Trophoblast cell (in vitro differentiated cells and primary cell): ENCODE data around the gene DPEP2NB.
A peak's percentile ranks its signal among the peaks of the same experiment; 100 is the strongest.
"Not testable (repeated sequence)": the region's sequence is repeated elsewhere in the genome, so short reads cannot be mapped to it uniquely, and the experiment has no call there.

Source experiments
- DNase-seq, 2 donors: peaks; one replicate each; pipeline ENCODE4 v3.0.0-alpha.2; 2016
- H2AFZ ChIP-seq: 2 replicates; pipeline ENCODE4 v1.6.1; 2013; ENCODE audit warnings: low read length, moderate library complexity, mild to moderate bottlenecking; ENCODE audit not compliant: insufficient read depth, poor library complexity
- H2AK5ac ChIP-seq: 2 replicates; pipeline ENCODE4 v1.6.1; 2013; ENCODE audit warnings: mild to moderate bottlenecking, low read length
- H2BK120ac ChIP-seq: 2 replicates; pipeline ENCODE4 v1.6.1; 2013; ENCODE audit warnings: low read length, mild to moderate bottlenecking, moderate library complexity; ENCODE audit not compliant: insufficient read depth, poor library complexity
- H2BK12ac ChIP-seq: 2 replicates; pipeline ENCODE4 v1.6.1; 2013; ENCODE audit warnings: mild to moderate bottlenecking, low read length, moderate library complexity
- H2BK5ac ChIP-seq: 2 replicates; pipeline ENCODE4 v1.6.1; 2013; ENCODE audit warnings: low read length, low read depth, moderate library complexity, mild to moderate bottlenecking; ENCODE audit not compliant: poor library complexity
- H3K14ac ChIP-seq: 2 replicates; pipeline ENCODE4 v1.6.1; 2013; ENCODE audit warnings: mild to moderate bottlenecking, low read length
- H3K18ac ChIP-seq: 2 replicates; pipeline ENCODE4 v1.6.1; 2013; ENCODE audit warnings: mild to moderate bottlenecking, low read length
- H3K23ac ChIP-seq: 2 replicates; pipeline ENCODE4 v1.6.1; 2013; ENCODE audit warnings: low read length
- H3K27ac ChIP-seq: 2 replicates; pipeline ENCODE4 v1.5.1; 2013; ENCODE audit warnings: low read depth, mild to moderate bottlenecking, inconsistent platforms, low read length, moderate library complexity
- H3K27me3 ChIP-seq: 2 replicates; pipeline ENCODE4 v1.6.1; 2013; ENCODE audit warnings: inconsistent platforms, mild to moderate bottlenecking, low read length, moderate library complexity; ENCODE audit not compliant: insufficient read depth
- H3K36me3 ChIP-seq, 2 experiments: 1 replicate in 1 of 2; 2 replicates in 1 of 2; pipeline ENCODE4 v1.6.1; 2013; ENCODE audit warnings: low read length in 2 of 2, mild to moderate bottlenecking in 2 of 2, moderate library complexity in 1 of 2; ENCODE audit not compliant: insufficient read depth in 2 of 2, control insufficient read depth in 1 of 2
- H3K4ac ChIP-seq: 2 replicates; pipeline ENCODE4 v1.6.1; 2013; ENCODE audit warnings: low read depth, mild to moderate bottlenecking, low read length, moderate library complexity
- H3K4me1 ChIP-seq, 2 experiments: 1 replicate in 1 of 2; 2 replicates in 1 of 2; pipeline ENCODE4 v1.6.1; 2013; ENCODE audit warnings: low read length in 2 of 2, mild to moderate bottlenecking in 2 of 2, moderate library complexity in 1 of 2; ENCODE audit not compliant: insufficient read depth in 2 of 2, control insufficient read depth in 1 of 2
- H3K4me2 ChIP-seq: 2 replicates; pipeline ENCODE4 v1.6.1; 2013; ENCODE audit warnings: inconsistent platforms, mild to moderate bottlenecking, low read length, moderate library complexity
- H3K4me3 ChIP-seq: 2 replicates; pipeline ENCODE4 v1.5.1; 2013; ENCODE audit warnings: mild to moderate bottlenecking, low read depth, low read length, inconsistent platforms
- H3K79me1 ChIP-seq: one replicate; pipeline ENCODE4 v1.6.1; 2013; ENCODE audit warnings: low read length
- H3K79me2 ChIP-seq: 2 replicates; pipeline ENCODE4 v1.6.1; 2013; ENCODE audit warnings: low read length, mild to moderate bottlenecking; ENCODE audit not compliant: control insufficient read depth, insufficient read depth, poor library complexity
- H3K9ac ChIP-seq: 2 replicates; pipeline ENCODE4 v1.6.1; 2013; ENCODE audit warnings: mild to moderate bottlenecking, low read length
- H3K9me3 ChIP-seq: 2 replicates; pipeline ENCODE4 v1.6.1; 2013; ENCODE audit warnings: low read depth, mild to moderate bottlenecking, control low read depth, inconsistent platforms, low read length; ENCODE audit not compliant: insufficient read depth
- H4K12ac ChIP-seq: 2 replicates; pipeline ENCODE4 v1.6.1; 2013; ENCODE audit warnings: low read depth, mild to moderate bottlenecking, low read length, moderate library complexity
- H4K8ac ChIP-seq: 2 replicates; pipeline ENCODE4 v1.6.1; 2013; ENCODE audit warnings: low read depth, mild to moderate bottlenecking, low read length, moderate library complexity
- H4K91ac ChIP-seq: one replicate; pipeline ENCODE4 v1.6.1; 2013; ENCODE audit warnings: low read depth, mild to moderate bottlenecking, low read length, moderate library complexity
- WGBS: extraction: QIAGEN DNeasy Blood & Tissue Kit; methylation state at CpG from one replicate; pipeline ENCODE4 v1.1.7; 2013; ENCODE audit warnings: missing lambda C conversion rate; ENCODE audit not compliant: insufficient read length, insufficient coverage; ENCODE audit errors: extremely low coverage; 5-methylcytosine and 5-hydroxymethylcytosine counted together

DPEP2NB gene

GRCh38 chr16:68019167-68019680 is 3.5 kb upstream of the DPEP2NB start:
- DNase-seq: no peak
- H2BK12ac ChIP-seq: no peak overlapping the region
- no peak overlapping the region for H4K91ac ChIP-seq
- no peaks in the 10 kb centered on the region for H3K27me3 ChIP-seq
- no peak overlapping the region for H2AK5ac ChIP-seq
- no peak overlapping the region for H4K12ac ChIP-seq
- H3K14ac ChIP-seq: no peak overlapping the region
- H3K4me1 ChIP-seq: peaks cover 10 to 11% of the 10 kb centered on the region in 2 experiments
- peaks cover 11% of the 10 kb centered on the region for H3K79me1 ChIP-seq
- no peak overlapping the region for H3K4ac ChIP-seq
- H3K9me3 ChIP-seq: no peaks in the 10 kb centered on the region
- H3K27ac ChIP-seq: no peak overlapping the region
- H4K8ac ChIP-seq: no peak overlapping the region
- no peak overlapping the region for H3K4me3 ChIP-seq
- peaks cover 10% of the 10 kb centered on the region for H3K79me2 ChIP-seq
- peaks cover 3 to 5% of the 10 kb centered on the region in 2 experiments for H3K36me3 ChIP-seq
- no peak overlapping the region for H3K18ac ChIP-seq
- H2AFZ ChIP-seq: no peak overlapping the region
- H3K9ac ChIP-seq: no peak overlapping the region
- H2BK120ac ChIP-seq: no peak overlapping the region
- no CpG with 5 or more reads among the region's 8 CpGs for WGBS
- H3K23ac ChIP-seq: no peak overlapping the region
- no peak overlapping the region for H2BK5ac ChIP-seq
- H3K4me2 ChIP-seq: no peak overlapping the region

- Histone ChIP-seq H3K27ac (no peak overlapping the region), H3K79me2 (no peaks in the 10 kb centered on the region), H2AK5ac (no peak overlapping the region), H3K36me3 (no peaks in the 10 kb centered on the region), H3K4me2 (no peak overlapping the region), H3K9ac (no peak overlapping the region), H3K14ac (no peak overlapping the region), H4K8ac (no peak overlapping the region), H2AFZ (no peak overlapping the region), H2BK5ac (no peak overlapping the region), H3K23ac (no peak overlapping the region), H4K91ac (no peak overlapping the region), H3K79me1 (no peaks in the 10 kb centered on the region), H3K4ac (no peak overlapping the region), H3K9me3 (no peaks in the 10 kb centered on the region), H3K4me1 (peaks cover 0 to 1% of the 10 kb centered on the region in 2 experiments), H4K12ac (no peak overlapping the region), H2BK120ac (no peak overlapping the region), H3K27me3 (no peaks in the 10 kb centered on the region), H2BK12ac (no peak overlapping the region), H3K18ac (no peak overlapping the region), H3K4me3 (no peak overlapping the region)
- DNase-seq: no peak
- no CpG with 5 or more reads among the region's 1 CpG for WGBS
Observed at GRCh38 chr16:68013440-68013839, 2.3 kb downstream of the DPEP2NB start.

GRCh38 chr16:68009872-68010271 is 5.8 kb downstream of the DPEP2NB start:
- H3K79me1 ChIP-seq, H2BK12ac ChIP-seq, H3K9ac ChIP-seq, H3K9me3 ChIP-seq, H4K91ac ChIP-seq, H3K79me2 ChIP-seq, H2AFZ ChIP-seq, H3K18ac ChIP-seq, H3K27me3 ChIP-seq, H3K4ac ChIP-seq, H3K4me3 ChIP-seq, H4K12ac ChIP-seq, H2AK5ac ChIP-seq, H4K8ac ChIP-seq, H3K4me2 ChIP-seq, H3K36me3 ChIP-seq, H3K27ac ChIP-seq, H2BK120ac ChIP-seq, H3K14ac ChIP-seq, DNase-seq, H3K23ac ChIP-seq, H2BK5ac ChIP-seq: not testable (repeated sequence)
- WGBS: no CpG with 5 or more reads among the region's 4 CpGs
- H3K4me1 ChIP-seq: peaks cover 4 to 12% of the 10 kb centered on the region in 2 experiments

GRCh38 chr16:68009157-68009735 is 6.5 kb downstream of the DPEP2NB start:
- peaks cover 8% of the 10 kb centered on the region for H3K79me1 ChIP-seq
- H3K27ac ChIP-seq: no peak overlapping the region
- no peak overlapping the region for H4K12ac ChIP-seq
- no peak overlapping the region for H2BK12ac ChIP-seq
- peak overlapping the region; percentile 40 for H3K9ac ChIP-seq
- no peaks in the 10 kb centered on the region for H3K9me3 ChIP-seq
- no peaks in the 10 kb centered on the region for H3K36me3 ChIP-seq
- H3K18ac ChIP-seq: no peak overlapping the region
- no peaks in the 10 kb centered on the region for H3K27me3 ChIP-seq
- no peak overlapping the region for H3K4me2 ChIP-seq
- no peak overlapping the region for H3K14ac ChIP-seq
- H3K23ac ChIP-seq: peak overlapping the region; percentile 22
- H3K4me1 ChIP-seq: peaks cover 4 to 14% of the 10 kb centered on the region in 2 experiments
- no peak overlapping the region for H3K4me3 ChIP-seq
- no CpG with 5 or more reads among the region's 9 CpGs for WGBS
- H3K79me2 ChIP-seq: no peaks in the 10 kb centered on the region
- no peak overlapping the region for H4K8ac ChIP-seq
- H2BK120ac ChIP-seq: no peak overlapping the region
- H2BK5ac ChIP-seq: no peak overlapping the region
- H4K91ac ChIP-seq: no peak overlapping the region
- no peak for DNase-seq
- H2AFZ ChIP-seq: no peak overlapping the region
- H3K4ac ChIP-seq: no peak overlapping the region
- no peak overlapping the region for H2AK5ac ChIP-seq
